Gastroesophageal sphincter (tissue), 3 donors: ENCODE results near the gene PHC2.

Experiments
- CTCF ChIP-seq, 4 experiments: fragments of 200-600 bp in 2 of 4; fragments of 450-650 bp in 2 of 4; sonication (generic) in 1 of 4; IDR thresholded peaks; one replicate each; pipeline ENCODE4 v1.5.1; 2017 to 2019; ENCODE audit warnings: antibody characterized with exemption in 4 of 4, mild to moderate bottlenecking in 2 of 4, moderate library complexity in 2 of 4
- EP300 ChIP-seq: sonication (generic); formaldehyde crosslinking; IDR thresholded peaks from one replicate; pipeline ENCODE4 v1.6.1; 2017; ENCODE audit warnings: antibody characterized with exemption, mild to moderate bottlenecking
- POLR2A ChIP-seq, 2 donors: fragments of 450-650 bp; IDR thresholded peaks; one replicate each; pipeline ENCODE4 v1.6.1; 2017; ENCODE audit warnings: antibody characterized with exemption in 2 of 2, mild to moderate bottlenecking in 2 of 2, moderate library complexity in 1 of 2
- POLR2AphosphoS5 ChIP-seq: sonication (generic); formaldehyde crosslinking; IDR thresholded peaks from one replicate; pipeline ENCODE4 v1.6.1; 2017; ENCODE audit warnings: antibody characterized with exemption

GRCh38 chr1:33354707-33355316, 76.1 kb downstream of the PHC2 start:
- TF ChIP-seq CTCF (IDR thresholded peaks at IDR 0.05) (no peak), POLR2A (IDR thresholded peaks at IDR 0.05) (no peak), POLR2AphosphoS5 (no peak), EP300 (no peak)
